ENCODE measurements around the gene ATG9A.

DNA sequence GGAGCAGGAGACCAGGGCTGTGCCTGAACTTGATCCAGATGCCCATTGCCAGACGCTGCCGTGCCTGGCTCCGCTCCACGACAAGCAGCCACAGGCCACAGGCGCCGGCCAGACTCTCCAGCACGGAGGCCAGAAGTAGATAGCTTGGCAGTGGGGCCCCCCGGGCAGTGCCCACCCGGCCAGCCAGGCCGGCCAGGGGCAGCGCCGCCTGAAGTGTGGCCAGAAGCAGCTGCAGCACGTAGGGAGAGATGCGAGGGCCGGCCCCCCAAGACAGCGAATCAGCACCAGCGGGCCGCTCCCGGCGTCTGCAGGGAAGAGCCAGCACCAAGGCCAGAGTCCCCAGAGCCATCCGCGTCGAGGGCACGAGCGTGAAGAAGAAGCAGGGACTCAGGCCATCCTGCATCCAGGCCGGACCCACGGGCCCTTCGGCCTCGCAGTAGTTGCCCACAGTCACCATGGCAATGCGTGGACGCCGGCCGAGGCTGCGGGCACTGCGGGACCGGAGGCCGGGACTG lies 11.2 kb downstream of the ATG9A start:
- TF ChIP-seq, protein P1, sequence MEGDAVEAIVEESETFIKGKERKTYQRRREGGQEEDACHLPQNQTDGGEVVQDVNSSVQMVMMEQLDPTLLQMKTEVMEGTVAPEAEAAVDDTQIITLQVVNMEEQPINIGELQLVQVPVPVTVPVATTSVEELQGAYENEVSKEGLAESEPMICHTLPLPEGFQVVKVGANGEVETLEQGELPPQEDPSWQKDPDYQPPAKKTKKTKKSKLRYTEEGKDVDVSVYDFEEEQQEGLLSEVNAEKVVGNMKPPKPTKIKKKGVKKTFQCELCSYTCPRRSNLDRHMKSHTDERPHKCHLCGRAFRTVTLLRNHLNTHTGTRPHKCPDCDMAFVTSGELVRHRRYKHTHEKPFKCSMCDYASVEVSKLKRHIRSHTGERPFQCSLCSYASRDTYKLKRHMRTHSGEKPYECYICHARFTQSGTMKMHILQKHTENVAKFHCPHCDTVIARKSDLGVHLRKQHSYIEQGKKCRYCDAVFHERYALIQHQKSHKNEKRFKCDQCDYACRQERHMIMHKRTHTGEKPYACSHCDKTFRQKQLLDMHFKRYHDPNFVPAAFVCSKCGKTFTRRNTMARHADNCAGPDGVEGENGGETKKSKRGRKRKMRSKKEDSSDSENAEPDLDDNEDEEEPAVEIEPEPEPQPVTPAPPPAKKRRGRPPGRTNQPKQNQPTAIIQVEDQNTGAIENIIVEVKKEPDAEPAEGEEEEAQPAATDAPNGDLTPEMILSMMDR (IDR thresholded peaks at IDR 0.05), result no peak
- TF ChIP-seq POLR2A (IDR thresholded peaks at IDR 0.05), result no peak
